CD1c-positive myeloid dendritic cell (primary cell): ENCODE data around the gene TRPV6.

Source experiments
- DNase-seq: peaks from one replicate; pipeline ENCODE4 v3.0.0-alpha.2; 2016; ENCODE audit errors: extremely low spot score

The TRPV6 gene

DNA sequence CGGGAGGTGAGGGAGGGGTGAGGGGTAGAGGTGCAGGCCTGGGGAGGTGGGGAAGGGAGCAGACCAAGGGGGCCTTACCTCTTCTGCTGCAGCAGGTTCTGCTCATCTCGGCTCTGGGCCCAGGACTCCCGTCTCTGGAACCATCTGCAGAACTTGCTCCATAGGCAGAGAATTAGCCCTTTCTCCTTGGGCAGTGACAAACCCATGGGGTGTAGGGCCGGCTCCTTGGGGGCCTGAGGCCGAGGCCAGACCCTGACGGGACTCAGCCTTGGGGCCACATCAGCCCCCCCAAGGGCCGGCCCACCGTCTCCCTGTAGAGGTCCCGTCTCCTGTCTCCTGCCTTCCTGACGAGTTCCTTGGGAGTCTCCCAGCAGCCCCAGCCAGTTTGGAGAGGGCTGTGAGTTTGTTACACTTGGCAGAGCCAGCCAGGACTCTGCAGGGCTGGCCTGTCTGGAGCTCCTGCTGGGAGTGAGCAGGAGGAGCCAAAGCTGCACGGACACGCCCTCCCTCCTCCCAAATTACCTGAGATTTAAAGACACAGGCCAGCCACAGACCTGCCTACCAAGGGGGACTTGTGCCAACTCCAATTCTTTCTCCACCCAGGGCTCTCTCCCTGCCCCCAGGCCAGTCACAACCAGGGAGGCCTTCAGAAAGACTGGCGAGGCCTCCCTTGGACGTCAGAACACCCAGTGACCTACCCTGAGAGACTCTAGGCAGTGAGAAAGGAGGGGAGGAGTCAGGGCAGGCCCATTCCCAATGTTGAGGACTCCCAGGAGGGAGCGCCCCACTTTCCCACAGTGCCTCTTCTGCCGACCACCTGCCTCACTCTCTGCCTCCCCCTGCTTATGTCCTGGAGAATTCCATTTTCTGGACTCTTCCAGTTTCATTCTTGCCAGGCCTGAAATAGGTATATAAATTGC lies at the start of gene TRPV6:
Gene TRPV6 (minus strand): TSS at position 435 of the 920 bp plus-strand sequence.
- no peak for DNase-seq

DNA sequence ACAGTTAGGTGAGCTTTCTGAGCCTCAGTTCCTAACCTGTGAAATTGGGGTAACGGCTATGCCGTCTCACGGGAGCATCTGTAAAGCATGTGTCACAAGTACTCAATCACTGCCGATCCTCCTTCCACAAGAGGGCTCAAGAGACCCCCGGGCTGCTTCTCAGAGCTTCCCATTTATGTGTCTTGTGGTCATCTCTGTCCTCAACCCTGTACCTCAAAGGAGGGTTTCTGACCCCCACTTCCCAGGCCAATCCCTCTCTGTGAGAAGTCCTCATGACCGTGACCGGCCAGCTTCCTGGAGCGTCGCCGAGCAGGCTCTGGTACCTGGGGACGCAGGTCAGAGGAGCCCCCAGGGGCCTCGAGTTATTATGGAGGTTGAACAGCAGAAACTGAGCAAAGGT lies 48.5 kb upstream of the TRPV6 start:
- no peak for DNase-seq

DNA sequence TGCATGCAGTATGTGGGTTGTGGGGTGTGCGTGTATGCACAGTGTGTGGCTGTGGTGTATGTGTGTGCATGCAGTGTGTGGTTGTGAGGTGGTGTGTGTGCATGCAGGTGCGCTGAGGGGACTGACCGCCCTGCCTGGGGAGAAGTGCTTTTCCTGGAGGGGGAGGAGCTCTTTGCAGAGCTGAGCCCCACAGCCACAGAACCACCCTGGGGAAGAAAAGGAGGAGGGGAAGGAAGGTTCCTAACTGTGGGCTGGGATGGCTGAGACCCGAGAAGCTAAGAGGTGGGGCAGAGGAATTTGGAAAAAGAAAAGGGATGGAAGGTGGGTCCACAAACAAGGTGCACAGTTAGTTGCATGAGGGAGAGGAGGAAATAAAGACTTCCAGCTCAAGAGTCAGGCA lies 48.1 kb upstream of the TRPV6 start, which contains the start of gene TRPV5:
Gene TRPV5 (minus strand): TSS at position 123 of the 400 bp plus-strand sequence. CDS start 287 bp downstream, outside the sequence.
- no peak for DNase-seq

DNA sequence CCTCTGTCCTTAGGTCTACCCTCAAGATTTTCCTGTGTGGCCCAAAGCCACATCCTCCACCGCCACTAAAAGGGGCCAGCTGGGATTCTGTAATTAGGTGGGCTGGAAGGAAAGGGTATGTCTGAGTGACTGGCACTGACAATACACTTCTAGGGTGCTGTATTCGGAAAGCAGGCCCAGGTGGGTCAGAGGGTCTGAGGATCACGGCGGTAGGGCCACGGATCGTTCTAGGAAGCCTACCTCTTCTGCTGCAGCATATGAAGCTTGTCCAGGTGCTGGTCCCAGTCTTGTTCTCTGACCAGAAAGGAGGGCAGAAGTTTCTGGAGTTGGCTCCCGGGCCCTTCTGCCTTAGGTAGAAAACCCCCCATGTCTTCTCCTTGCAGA lies 47.5 kb upstream of the TRPV6 start:
- no peak for DNase-seq

DNA sequence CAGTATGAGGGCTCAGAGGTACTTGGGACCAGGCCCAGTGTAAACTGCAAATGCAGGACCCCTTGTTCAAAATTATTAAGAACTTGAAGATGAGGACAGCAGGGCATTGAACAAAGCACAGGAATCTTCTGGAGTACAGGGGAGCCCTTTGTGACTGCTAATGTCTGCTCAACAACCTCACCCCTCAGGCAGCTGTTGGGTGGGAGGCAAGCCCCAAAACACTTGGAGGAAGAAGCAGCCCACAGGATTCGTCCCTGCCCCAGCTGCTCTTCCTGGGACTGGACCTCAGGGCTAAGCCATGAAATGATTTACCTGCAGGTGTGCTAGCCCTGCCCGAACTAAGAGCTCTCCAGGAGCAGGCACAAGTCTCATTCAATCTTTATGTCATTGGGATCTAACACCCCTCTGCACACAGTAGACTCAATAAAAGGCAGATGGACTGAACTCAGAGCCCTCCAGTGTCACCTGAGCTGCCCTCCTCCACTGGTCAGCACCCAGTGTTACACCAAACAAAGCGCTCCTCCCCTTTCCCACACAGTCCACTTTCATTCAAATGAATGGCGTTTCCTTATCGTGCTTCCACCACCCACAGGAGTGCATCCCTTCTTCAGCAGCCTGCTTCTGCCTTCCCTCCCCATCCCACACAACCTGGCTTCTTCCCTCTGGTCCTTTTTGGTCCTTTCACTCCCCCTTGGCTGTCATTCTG lies 47.0 kb upstream of the TRPV6 start:
- no peak for DNase-seq

DNA sequence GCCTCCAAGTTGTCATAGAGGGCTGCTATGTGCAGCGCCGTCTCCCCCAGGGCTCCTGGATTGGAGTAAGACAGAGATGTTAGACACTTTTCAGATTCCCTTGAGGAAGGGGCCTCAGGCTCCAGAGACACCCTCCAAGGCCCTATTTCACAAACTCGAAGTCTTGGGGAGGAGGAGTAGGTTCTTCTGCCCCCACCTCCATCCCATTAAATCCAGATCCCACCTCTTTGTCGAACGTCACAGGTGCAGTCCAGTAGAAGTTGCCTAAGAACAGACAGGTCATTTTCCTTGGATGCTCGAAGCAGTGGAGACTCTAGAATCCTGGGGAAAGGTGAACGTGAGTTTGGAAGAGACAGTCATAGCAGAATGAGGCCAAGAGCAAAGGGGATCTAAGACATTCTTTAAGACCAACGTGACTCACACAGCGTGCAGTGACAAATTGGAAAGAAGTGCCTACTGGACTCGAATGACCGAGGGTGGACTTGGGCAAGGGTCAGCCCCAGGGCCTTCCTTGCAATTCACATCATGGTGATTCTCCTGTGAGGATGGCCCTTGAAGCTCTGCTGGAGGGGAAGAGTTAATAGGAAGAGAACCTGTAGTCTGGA lies 44.7 kb upstream of the TRPV6 start:
- no peak for DNase-seq

DNA sequence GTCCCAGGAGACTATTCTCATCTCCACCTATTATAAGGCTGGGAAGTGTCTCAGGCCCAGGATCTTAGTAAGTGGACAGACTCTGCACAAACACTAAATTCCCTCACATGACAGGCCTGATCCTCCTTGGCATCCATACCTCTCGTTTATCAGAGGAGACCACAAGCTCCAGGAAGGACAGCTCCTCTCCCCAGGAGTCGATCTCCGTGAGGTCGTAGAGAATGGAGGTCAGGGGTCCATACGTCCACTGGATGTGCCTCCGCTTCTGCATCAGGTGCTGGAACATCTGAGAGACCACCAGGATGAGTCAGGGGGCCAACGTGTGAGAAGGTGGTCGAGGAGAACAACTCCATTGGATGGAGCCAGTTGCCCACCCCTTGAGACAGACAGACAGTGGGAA lies 42.4 kb upstream of the TRPV6 start:
- DNase-seq: no peak

DNA sequence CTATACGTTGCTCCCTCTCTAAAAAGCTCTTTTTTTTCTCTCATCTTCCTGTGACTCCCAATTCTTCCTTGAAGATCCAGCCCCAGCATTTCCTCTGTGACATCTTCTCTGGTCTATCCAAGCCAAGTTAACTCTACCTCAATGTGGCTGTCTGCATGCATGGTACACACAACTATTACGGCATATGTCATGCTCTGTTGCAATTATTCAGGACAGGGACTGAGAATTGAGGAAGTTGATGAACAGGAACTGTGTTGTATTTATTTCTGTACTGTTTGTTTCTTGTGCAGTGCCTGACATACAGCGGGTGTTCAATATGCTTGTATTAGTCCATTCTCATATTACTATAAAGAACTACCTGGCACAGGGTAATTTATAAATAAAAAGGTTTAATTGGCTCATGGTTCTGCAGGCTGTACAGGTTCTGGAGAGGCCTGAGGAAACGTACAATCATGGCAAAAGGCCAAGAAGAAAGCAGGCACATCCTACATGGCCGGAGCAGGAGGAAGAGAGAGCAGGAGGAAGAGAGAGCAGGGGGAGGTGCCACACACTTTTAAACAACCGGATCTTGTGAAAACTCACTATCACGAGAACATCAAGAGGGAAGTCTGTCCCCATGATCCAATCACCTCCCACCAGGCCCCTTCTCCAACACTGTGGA lies 41.7 kb upstream of the TRPV6 start:
- DNase-seq: peak; percentile 88

DNA sequence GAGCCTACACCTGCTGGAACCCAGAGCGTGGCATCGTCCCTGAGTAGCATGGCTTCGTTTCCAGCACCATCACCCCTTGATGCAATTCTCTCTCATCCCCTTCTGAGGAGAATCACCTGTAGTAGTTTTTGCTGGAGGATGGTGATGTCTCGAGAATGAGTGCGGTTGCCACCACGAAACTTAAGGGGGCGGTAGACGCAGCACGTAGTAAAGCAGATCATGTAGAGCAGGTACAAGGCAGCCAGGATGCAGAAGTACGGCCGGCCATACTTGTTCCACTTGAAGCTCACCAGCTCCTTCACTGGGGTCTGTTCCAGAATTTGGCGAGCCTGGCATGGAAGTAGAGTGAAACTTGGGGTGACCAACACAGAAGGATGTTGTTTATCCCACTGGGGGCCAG lies 39.9 kb upstream of the TRPV6 start:
- no peak for DNase-seq

DNA sequence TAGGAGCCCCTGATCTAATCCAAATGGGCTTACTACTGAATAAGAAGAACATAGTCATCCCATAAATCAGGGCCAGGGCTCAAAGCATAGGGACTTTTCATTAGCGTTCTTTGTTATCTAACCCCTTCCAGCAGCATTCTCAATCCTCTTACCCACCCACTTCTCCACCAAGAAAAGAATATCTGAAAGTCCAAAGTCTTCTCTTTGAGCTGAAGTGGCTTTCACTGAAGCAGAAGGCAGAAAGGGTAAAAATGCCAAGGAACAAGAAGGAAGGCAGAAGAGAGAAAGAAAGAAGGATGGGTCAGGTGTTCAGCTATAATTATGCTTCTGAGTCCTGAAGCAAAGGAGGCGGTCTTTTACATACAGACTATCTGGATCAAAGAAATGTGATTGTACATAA lies 37.8 kb upstream of the TRPV6 start:
- no peak for DNase-seq

DNA sequence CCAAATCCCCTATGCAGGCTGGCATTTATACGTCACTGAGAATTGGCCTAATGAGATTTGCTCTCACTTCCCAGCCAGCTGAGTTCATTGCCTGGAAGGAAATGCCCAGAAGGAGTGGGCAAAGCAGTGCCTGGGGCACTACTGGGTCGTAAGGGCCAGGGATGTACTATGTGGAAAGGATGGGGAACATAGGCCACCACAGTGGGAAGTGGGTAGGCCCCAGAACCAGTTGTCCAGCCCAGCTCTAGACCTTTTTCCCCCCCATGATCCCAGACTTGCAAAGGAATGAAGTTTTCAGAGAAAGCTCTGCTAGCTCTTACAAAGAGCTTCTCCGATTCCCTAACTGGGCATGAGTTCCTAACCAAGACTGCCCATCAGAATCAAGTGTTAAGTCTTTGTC lies 34.1 kb upstream of the TRPV6 start:
- no peak for DNase-seq

DNA sequence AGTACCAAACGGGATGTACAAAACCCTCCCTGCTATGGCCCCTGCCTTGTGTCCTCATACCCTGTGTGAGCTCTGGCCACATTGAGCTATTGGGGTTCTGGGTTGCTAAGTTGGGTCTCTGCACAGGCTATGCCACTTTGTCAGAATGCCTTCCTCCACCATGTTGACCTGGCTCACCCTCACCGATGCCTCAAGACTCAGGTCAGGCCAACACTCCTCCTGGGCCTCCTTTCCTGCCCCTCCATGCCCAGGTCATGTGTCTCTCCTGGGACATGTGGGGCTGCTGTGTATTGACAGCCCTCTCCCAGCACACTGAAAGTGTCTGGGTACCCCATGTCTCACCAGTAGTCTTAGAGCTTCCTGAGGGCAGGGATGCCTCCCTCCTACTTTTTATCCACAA lies 33.4 kb upstream of the TRPV6 start:
- no peak for DNase-seq

DNA sequence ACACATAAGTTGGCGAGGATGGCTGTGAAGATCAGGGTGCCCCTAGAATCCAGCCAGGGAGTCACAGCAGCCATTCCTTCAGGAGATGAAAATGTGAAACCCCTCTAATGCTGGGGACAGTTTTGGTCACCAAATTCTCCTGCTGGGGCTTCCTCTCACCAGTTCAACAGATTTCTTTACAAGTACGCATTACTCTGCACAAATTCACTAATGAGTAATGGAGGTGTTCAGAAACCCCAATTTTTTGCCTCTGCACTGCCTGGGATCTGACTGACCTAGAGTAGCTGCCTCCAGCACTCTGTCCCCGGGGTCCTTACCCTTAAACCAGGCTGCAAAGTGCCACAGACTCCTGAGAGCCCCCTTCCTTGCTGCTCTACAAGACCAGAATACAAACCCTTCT lies 31.9 kb upstream of the TRPV6 start:
- DNase-seq: no peak

DNA sequence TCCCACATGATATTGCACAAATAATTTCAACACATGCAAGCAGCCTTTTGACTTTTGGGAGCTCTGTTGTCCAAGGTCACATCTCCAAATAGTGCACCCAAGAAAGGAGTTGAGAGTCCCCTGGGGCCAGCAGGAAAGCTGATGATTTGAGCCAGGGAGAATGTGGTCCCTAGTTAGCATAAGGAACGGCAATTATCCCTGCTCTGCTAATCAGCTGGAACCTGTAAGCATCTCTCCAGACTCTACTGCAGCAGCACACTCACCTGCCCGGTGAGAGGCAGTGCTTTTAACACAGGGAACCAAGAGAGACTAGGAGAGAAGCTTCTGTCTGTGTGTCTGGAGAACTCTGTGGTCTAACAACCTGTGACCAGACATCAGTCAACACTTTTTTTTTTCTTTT lies 31.0 kb upstream of the TRPV6 start:
- DNase-seq: no peak

DNA sequence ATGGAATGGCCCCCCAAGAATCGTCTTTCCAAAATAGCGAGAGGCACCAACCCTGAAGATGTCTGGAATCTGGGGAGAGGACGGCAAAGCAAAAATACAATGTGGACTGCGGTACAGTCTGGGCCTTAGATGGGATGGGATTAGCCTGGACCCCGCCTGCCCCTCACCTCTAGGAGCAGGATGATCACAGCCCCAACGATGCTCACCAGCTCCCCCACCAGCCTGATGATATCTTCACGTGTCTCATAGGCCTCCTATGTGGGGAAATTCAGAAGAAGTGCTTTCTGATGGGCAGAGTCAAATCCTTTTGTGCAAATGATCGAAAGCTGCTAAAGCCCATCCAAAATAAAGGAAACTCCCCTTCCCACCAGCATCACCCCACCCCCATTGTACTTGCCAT lies 29.8 kb upstream of the TRPV6 start:
- DNase-seq: no peak

DNA sequence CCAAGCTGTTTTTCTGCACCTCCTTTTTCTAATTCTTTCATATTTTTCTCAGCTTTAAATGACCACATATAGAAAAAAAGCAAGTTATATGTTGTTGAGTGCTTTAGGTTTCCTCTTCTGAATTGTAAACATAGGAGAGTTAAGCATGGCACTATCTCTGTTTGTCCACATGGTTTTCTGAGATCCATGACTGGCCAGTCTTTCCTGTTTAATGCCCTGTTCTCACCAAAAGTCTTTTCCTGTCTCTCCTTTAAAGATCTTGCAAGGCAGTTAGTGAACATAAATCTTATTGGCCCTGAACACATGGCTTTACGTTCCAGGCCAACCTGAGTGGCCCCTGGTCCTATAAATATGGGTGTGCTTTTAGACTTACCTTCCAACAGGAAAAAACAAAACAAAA lies 28.6 kb upstream of the TRPV6 start:
- no peak for DNase-seq

DNA sequence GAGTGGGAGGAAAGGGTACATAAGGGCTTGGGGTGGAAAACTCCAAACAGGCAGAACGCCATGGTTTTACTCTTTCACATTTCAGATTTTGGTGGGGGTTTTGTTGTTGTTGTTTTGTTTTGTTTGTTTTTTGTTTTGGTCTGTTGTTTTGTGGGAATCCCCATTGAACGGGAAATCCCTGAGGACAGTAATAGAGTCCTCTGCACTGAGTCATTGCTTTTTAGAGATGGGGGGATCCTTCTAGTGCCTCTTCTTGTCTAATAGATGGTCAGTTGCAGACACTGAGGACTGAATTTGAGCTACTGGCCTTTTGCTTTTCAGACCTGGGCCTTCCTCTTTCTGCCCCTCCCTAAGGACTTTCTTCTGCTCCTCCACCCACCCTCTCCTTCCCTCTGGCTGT lies 28.0 kb upstream of the TRPV6 start:
- DNase-seq: no peak

DNA sequence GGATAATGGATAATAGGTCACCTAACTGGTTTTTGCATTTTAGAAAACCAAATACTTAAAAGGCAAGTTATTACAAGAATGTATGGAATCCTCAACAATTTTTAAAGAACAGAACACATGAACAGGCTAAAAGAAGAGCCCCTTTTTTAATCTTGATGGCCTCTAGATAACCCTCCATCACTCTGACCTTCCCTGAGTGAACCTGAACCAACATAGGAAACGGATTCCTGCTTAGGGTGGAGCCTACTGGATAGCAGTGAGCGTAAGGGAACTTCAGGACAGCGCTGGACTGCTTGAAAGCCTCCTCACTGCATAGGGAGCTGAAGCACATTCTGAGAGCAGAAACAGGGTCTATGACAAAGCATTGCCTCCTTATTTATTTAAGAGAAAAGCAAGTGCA lies 27.5 kb upstream of the TRPV6 start:
- no peak for DNase-seq

DNA sequence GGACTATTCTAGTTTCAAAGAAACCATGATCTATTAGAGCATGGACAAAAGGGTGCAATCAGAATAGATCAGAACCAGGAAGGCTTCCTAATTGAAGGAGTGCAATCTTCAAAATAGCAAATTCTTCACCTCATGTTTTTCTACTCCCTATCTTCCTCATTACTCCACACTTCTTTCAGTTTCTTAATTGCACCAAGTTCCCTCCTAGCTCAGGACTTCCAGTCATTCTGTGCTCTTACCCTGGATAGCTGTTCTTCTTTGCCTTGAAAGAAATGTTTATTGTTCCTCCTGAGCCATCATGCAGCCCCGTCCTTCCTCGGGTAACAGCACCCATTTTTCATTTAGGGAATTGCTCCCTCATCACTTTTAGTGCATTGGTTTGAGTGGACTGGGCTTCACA lies 24.9 kb upstream of the TRPV6 start:
- peak; percentile 21 for DNase-seq

DNA sequence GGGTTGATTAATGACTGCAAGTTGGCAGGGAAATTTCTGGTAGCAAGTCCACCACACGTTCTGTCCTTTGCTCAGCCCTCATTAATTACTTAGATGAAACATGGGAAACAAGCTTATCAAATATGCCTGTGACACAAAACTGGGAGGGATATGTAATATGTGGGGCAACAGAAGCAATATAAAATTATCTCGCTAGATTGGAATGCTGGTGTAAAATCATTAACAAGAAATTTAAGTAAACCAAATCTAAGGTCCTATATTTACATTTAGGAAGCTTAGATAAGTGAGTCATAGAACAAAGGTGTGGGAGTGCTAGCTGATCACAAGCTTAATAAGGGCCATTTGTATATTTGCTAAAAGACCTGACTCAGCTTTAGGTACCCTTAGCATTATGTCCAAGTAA lies 24.5 kb upstream of the TRPV6 start:
- peak; percentile 17 for DNase-seq

DNA sequence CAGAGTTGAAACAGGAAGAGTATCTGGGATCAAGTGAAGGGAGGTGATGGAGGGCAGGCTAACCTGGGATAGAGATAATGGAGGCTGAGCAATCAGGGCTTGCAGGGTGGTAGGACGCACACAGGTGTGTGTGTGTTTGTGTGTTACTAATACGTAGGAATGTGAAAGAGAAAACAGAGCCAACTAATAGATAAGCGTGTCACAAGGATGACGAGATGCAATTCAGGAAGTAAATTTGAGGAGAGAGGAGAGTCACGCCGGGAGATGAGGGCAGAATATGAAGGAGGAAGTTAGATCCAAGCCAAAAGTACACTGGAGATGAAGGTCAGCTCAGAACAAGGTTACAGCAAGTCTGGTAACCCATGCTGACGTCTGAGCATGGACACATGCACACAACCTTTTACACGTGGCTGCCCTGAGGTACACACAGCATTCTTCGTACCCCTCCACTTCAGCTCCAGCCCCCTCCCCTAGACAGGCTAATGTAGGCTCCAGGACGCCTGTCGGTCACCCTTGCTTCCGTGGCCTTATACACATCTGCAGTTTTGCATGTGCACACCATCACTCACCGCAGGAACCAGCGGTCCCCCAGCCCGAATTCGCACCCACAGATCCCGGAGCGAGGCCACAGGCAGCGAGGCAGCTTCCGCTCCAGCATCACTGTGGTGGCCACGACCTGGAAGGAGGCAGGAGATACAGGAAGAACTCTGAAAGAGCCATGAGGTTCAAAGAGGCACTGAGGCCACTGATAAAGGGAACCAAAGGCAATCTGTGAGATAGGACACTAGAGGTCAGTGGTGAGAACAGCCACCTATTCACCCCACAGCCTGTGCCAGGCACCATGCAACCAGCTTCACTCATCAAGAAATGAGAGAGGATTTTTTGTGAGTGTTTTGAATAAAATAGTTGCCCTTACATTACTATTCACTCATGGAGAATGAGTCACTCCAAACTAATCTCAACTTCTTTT lies 23.7 kb upstream of the TRPV6 start:
- DNase-seq: peak; percentile 70
